ENCODE data around the gene CBFA2T3. TPM values are rescaled to one million over a fixed set of nuclear protein-coding genes. Genes with fewer than 3 reads are reported as not detected.

The CBFA2T3 gene
- total RNA-seq, 1 donor from 2014 or later, result not detected

DNA sequence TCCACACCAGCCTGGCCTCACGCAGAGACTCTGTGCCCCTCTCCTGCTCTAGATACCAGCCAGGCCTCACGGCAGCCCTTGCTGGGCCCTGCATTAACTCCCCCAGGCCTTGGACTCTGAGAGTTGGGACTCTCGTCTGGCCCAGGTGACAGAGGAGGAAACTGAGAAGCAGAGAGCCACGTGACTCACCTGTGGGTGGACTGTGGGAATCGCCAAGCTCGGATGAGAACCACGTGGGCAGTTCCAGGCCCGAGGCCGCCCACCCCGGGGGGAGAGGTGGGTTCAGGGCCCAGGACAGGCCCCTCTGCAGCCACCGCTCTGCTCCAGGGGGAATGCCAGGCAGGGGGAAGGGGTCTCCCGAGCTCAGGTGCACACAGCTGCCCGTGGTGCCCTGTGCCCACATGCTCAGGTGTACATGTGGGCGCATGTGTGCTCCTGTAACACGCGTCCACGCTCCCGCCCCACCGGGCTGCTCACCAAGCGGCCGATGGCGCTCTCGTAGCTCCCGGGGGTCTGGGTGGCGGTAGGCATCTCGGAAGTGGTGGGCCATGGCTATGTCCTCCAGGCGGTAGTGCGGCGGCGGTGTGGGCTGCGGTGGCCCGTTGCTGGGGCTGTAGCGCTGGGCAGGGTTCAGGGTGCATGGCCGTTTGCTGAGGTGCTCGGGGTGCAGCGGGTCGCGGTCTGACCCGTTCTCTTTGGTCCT, 92.3 kb downstream of the CBFA2T3 start:
- TF ChIP-seq, protein P1, sequence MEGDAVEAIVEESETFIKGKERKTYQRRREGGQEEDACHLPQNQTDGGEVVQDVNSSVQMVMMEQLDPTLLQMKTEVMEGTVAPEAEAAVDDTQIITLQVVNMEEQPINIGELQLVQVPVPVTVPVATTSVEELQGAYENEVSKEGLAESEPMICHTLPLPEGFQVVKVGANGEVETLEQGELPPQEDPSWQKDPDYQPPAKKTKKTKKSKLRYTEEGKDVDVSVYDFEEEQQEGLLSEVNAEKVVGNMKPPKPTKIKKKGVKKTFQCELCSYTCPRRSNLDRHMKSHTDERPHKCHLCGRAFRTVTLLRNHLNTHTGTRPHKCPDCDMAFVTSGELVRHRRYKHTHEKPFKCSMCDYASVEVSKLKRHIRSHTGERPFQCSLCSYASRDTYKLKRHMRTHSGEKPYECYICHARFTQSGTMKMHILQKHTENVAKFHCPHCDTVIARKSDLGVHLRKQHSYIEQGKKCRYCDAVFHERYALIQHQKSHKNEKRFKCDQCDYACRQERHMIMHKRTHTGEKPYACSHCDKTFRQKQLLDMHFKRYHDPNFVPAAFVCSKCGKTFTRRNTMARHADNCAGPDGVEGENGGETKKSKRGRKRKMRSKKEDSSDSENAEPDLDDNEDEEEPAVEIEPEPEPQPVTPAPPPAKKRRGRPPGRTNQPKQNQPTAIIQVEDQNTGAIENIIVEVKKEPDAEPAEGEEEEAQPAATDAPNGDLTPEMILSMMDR (IDR thresholded peaks at IDR 0.05), result no peak
- no peak for DNase-seq (ENCODE audit: low spot score)
- peaks cover 10% of the 10 kb centered on the region for H3K27me3 Mint-ChIP-seq (ENCODE audit: low read depth)
- no peak overlapping the region for H3K4me3 Mint-ChIP-seq (ENCODE audit: unreplicated experiment)
- no peaks in the 10 kb centered on the region for H3K9me3 Mint-ChIP-seq (ENCODE audit: low read depth)
- H3K27ac Mint-ChIP-seq (ENCODE audit: unreplicated experiment), result no peak overlapping the region
- no peaks in the 10 kb centered on the region for H3K4me1 Mint-ChIP-seq (ENCODE audit: low read depth)
- H3K36me3 Mint-ChIP-seq (ENCODE audit: low read depth), result no peaks in the 10 kb centered on the region

DNA sequence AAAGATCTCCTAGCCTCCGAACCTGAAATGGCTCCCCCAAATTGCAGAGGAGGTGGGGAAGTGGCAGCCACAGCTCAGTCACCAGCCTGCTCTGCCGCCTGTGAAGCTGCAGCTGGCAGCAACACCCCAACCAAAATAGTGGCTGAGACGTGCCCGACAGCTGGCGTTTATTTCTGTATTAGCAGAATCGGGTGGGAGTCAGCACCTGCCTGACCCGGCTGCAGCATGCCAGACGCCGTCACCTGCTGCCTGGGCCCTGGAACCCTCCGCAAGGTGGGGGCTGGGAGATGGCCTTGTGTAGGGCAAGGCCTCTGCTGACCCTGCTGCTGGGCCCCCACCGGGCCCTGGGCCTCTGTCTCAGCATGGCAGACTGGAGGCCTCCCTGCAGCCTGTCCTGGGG, 93.1 kb downstream of the CBFA2T3 start:
- Mint-ChIP-seq H3K27ac (ENCODE audit: unreplicated experiment) (no peak overlapping the region), H3K9me3 (ENCODE audit: low read depth) (no peaks in the 10 kb centered on the region), H3K36me3 (ENCODE audit: low read depth) (no peaks in the 10 kb centered on the region), H3K4me1 (ENCODE audit: low read depth) (no peaks in the 10 kb centered on the region), H3K4me3 (ENCODE audit: unreplicated experiment) (no peak overlapping the region), H3K27me3 (ENCODE audit: low read depth) (peaks cover 10% of the 10 kb centered on the region)
- TF ChIP-seq, protein P1 (IDR thresholded peaks at IDR 0.05), result no peak
- DNase-seq (ENCODE audit: low spot score), result no peak

DNA sequence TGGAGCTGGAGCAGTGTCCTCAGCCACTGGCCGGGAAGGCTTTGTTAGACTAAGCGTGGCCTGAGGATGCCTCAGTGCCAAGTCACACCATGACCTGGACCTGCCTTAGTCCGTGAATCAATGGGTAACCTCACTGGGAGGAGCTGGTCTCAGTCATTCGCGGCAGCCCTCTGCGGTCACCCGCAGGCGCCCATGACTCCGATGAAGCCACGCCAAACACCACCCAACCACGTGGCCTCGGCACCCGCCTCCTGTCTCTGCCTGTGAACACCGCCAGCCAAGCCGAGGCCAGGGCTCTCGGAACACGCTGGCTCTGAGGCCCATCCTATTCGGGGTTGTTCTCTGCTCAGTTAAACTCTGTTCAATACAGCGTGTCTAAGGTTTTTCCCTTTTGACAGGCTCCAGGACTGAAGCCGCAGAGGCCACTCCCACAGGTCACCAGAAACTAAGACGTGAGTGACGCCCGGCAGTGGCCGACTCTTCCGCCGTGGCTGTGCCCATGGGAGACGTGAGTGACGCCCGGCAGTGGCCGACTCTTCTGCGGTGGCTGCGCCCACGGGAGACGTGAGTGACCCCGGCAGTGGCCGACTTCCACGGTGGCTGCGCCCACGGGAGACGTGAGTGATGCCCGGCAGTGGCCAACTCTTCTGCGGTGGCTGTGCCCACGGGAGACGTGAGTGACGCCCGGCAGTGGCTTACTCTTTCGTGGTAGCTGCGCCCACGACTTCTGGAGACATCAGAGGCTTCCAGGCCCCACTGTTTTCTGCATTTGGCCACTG, 93.7 kb downstream of the CBFA2T3 start:
- DNase-seq (ENCODE audit: low spot score), result no peak
- no peaks in the 10 kb centered on the region for H3K9me3 Mint-ChIP-seq (ENCODE audit: low read depth)
- peaks cover 12% of the 10 kb centered on the region for H3K27me3 Mint-ChIP-seq (ENCODE audit: low read depth)
- no peaks in the 10 kb centered on the region for H3K4me1 Mint-ChIP-seq (ENCODE audit: low read depth)
- H3K36me3 Mint-ChIP-seq (ENCODE audit: low read depth), result no peaks in the 10 kb centered on the region
- H3K4me3 Mint-ChIP-seq (ENCODE audit: unreplicated experiment), result no peak overlapping the region
- no peak overlapping the region for H3K27ac Mint-ChIP-seq (ENCODE audit: unreplicated experiment)
- TF ChIP-seq, protein P1 (IDR thresholded peaks at IDR 0.05), result no peak

DNA sequence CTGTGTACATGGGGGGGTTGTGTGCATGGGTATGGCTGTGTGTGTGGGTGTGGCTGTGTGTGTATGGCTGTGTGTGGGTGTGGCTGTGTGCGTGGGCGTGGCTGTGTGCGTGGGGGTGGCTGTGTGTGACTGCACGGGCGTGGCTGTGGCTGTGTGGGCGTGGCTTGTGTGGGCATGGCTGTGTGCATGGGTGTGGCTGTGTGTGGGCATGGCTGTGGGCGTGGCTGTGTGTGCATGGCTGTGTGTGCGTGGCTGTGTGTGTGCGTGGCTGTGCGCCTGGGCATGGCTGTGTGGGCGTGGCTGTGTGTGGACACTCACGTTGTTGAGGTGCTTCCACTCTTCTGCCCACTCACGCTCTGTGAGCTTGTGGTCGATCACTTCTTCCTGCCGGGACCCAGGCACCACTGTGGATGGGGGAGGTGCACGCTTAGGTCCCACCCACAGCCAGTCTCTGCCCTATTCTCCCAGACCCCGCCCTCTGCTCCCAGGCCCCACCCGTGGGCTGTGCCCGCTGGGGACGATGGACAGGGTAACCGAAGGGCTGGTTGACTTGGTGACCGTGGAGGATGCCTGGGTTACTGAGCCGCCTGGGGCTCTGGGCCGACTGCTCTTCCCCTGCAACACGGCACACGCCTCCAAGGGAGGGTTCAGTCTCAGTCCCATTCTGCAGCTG, 94.5 kb downstream of the CBFA2T3 start:
- Mint-ChIP-seq H3K4me3 (ENCODE audit: unreplicated experiment) (no peak overlapping the region), H3K27ac (ENCODE audit: unreplicated experiment) (no peak overlapping the region), H3K9me3 (ENCODE audit: low read depth) (no peaks in the 10 kb centered on the region), H3K36me3 (ENCODE audit: low read depth) (no peaks in the 10 kb centered on the region), H3K27me3 (ENCODE audit: low read depth) (peaks cover 16% of the 10 kb centered on the region), H3K4me1 (ENCODE audit: low read depth) (no peaks in the 10 kb centered on the region)
- TF ChIP-seq, protein P1 (IDR thresholded peaks at IDR 0.05), result no peak
- DNase-seq (ENCODE audit: low spot score), result no peak

DNA sequence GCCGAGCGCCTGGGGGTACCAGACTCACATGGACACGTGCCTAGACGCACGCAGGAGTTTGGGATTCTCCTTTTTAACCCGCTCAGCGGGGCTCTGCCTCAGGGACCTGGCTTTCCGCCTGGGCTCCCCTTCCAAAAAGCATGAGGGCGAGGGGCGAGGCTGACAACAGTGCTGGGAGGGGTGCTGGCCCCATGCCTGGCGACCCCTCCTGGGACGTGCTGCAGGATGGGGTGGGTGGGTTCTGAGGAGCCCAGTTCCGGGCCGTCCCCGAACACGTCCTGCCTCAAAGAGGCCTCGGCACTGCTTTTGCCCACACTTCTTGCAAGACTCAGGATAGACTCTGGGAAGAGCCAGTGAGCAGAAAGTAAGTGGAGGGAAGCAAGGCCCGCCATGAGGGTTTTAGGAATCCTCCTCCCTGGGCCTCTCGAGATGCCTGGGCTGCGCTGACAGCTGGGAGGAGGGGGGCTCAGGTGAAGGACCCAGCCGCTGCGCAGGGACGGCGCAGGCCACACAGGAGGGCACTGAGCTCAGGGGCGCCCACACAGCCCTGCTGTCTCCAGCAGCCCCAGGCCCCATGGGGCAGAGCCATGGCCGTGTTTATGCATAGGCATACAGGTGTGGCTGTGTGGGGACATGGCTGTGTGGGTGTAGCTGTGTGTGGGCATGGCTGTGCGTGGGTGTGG, 95.2 kb downstream of the CBFA2T3 start:
- H3K4me1 Mint-ChIP-seq (ENCODE audit: low read depth), result no peaks in the 10 kb centered on the region
- no peaks in the 10 kb centered on the region for H3K9me3 Mint-ChIP-seq (ENCODE audit: low read depth)
- no peak overlapping the region for H3K4me3 Mint-ChIP-seq (ENCODE audit: unreplicated experiment)
- no peak for DNase-seq (ENCODE audit: low spot score)
- no peaks in the 10 kb centered on the region for H3K36me3 Mint-ChIP-seq (ENCODE audit: low read depth)
- H3K27ac Mint-ChIP-seq (ENCODE audit: unreplicated experiment), result no peak overlapping the region
- H3K27me3 Mint-ChIP-seq (ENCODE audit: low read depth), result peaks cover 16% of the 10 kb centered on the region
- TF ChIP-seq, protein P1 (IDR thresholded peaks at IDR 0.05), result no peak

All from chondrocyte (in vitro differentiated cells).